OCI-LY3 (cell line): ENCODE results near the gene NACAD.

Experiments used
- CTCF ChIP-seq: fragments of 200-600, 300-600 bp; sonication (generic); IDR thresholded peaks from 2 replicates; pipeline ENCODE4 v1.5.1; 2014; ENCODE audit warnings: antibody characterized with exemption, low read length, low read depth
- EZH2phosphoT487 ChIP-seq: fragments of 200-600 bp; shearing (Covaris generic); IDR thresholded peaks from 2 replicates; pipeline ENCODE4 v1.6.1; 2018; ENCODE audit warnings: antibody characterized with exemption, mixed run types, low read depth

- no peak for TF ChIP-seq CTCF
- no peak for TF ChIP-seq EZH2phosphoT487
Observed at GRCh38 chr7:45118889-45119331, 30.1 kb upstream of the NACAD start.
